Peyer's patch (tissue), 4 donors: ENCODE data around the gene SYNE1.

Experiments
- CTCF ChIP-seq, 6 experiments: fragments of 450-650 bp in 4 of 6; fragments of 200-600 bp in 2 of 6; sonication (generic) in 1 of 6; IDR thresholded peaks; one replicate each; pipeline ENCODE4 v1.5.1; 2017 to 2019; ENCODE audit warnings: antibody characterized with exemption in 6 of 6, mild to moderate bottlenecking in 3 of 6, moderate library complexity in 1 of 6
- POLR2A ChIP-seq, 2 donors: fragments of 450-650 bp; IDR thresholded peaks; one replicate each; pipeline ENCODE4 v1.5.1; 2017; ENCODE audit warnings: antibody characterized with exemption in 2 of 2, mild to moderate bottlenecking in 2 of 2, moderate library complexity in 2 of 2

- TF ChIP-seq CTCF (IDR thresholded peaks at IDR 0.05) = no peak
- no peak for TF ChIP-seq POLR2A (IDR thresholded peaks at IDR 0.05)
These were observed 61.5 kb downstream of the SYNE1 start for GRCh38 chr6:152575621-152576150.
